Osteoblast (primary cell): ENCODE data around the gene AOX1. TPM values are rescaled to one million over a fixed set of nuclear protein-coding genes. Genes with fewer than 3 reads are reported as not detected.

Experiments
- DNase-seq: peaks from one replicate; pipeline ENCODE4 v3.0.0; 2011; ENCODE audit warnings: low spot score, mixed read lengths; ENCODE audit not compliant: insufficient read length; ENCODE audit errors: missing footprints
- H2AFZ ChIP-seq: 2 replicates; pipeline ENCODE4 v1.6.0; 2011; ENCODE audit warnings: mild to moderate bottlenecking, low read length
- H3K27ac ChIP-seq: 2 replicates; pipeline ENCODE4 v1.5.1; 2011; ENCODE audit warnings: mild to moderate bottlenecking, low read depth, low read length, moderate library complexity
- H3K27me3 ChIP-seq: 2 replicates; pipeline ENCODE4 v1.6.0; 2012; ENCODE audit warnings: mild to moderate bottlenecking, control low read depth, inconsistent platforms, low read length, moderate library complexity; ENCODE audit not compliant: insufficient read depth
- H3K36me3 ChIP-seq: 2 replicates; pipeline ENCODE4 v1.5.1; 2011; ENCODE audit warnings: mild to moderate bottlenecking, low read length, control low read depth, moderate library complexity; ENCODE audit not compliant: insufficient read depth
- H3K4me1 ChIP-seq: 2 replicates; pipeline ENCODE4 v1.5.1; 2011; ENCODE audit warnings: mild to moderate bottlenecking, low read length, control low read depth, moderate library complexity; ENCODE audit not compliant: insufficient read depth
- H3K4me2 ChIP-seq: 2 replicates; pipeline ENCODE4 v1.6.0; 2011; ENCODE audit warnings: mild to moderate bottlenecking, low read length; ENCODE audit not compliant: insufficient read depth
- H3K4me3 ChIP-seq: fragments of 200-600 bp; sonication (generic); 3 replicates; pipeline ENCODE4 v1.5.1; 2012; ENCODE audit warnings: mild to moderate bottlenecking, low read length, inconsistent platforms; ENCODE audit not compliant: insufficient read depth
- H3K79me2 ChIP-seq: 2 replicates; pipeline ENCODE4 v1.6.0; 2012; ENCODE audit warnings: mild to moderate bottlenecking, low read length, control low read depth, inconsistent platforms; ENCODE audit not compliant: insufficient read depth
- H3K9me3 ChIP-seq: 2 replicates; pipeline ENCODE4 v1.5.1; 2011; ENCODE audit warnings: low read depth, low read length, control low read depth
- H4K20me1 ChIP-seq: 2 replicates; pipeline ENCODE4 v1.6.0; 2012; ENCODE audit warnings: mild to moderate bottlenecking, low read length, control low read depth; ENCODE audit not compliant: insufficient read depth
- CTCF ChIP-seq: IDR thresholded peaks from 2 replicates; pipeline ENCODE4 v1.5.1; 2011; ENCODE audit warnings: mild to moderate bottlenecking, low read depth, low read length, moderate library complexity; ENCODE audit errors: extremely low read depth
- total RNA-seq: library from RNA; depleted of rRNA; stranded (reverse); fragments of >200 nt; gene quantifications from 2 replicates; pipeline ENCODE4 v1.2.3, GENCODE V29; 2012

The AOX1 gene
- total RNA-seq, 1 donor = 76.4 TPM

DNA sequence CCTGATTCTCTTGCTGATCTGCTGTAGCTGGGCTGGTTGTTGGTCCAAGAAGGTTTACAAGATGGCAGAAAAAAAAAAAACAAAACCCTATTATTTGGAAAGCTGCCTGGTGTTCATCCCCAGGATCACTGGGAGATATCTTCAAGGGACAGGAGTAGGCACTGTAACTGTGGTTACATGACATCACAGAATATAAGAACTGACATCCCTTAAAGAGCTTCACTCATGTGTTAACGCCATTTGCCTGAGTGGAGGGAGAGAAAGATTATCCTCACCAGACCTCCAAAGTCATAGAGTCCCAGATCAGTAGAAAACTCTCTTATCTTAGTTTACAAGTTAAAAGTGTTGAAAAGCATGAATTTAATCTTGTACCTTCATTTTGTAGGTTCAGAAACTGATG lies 130.6 kb downstream of the AOX1 start:
- H2AFZ ChIP-seq = no peak overlapping the region
- H3K27me3 ChIP-seq = peaks cover 5% of the 10 kb centered on the region

More for the DNA sequence above, 130.6 kb downstream of the AOX1 start:
- Histone ChIP-seq H3K4me2 (no peak overlapping the region), H3K36me3 (no peaks in the 10 kb centered on the region), H3K79me2 (no peaks in the 10 kb centered on the region), H3K4me3 (no peak overlapping the region), H3K4me1 (no peaks in the 10 kb centered on the region), H4K20me1 (no peaks in the 10 kb centered on the region), H3K9me3 (no peaks in the 10 kb centered on the region), H3K27ac (no peak overlapping the region)
- no peak for DNase-seq
- TF ChIP-seq CTCF = no peak

Other genes starting within 250 kb of the AOX1 start
- 32.7 and 33.7 TPM in 2 replicates for gene KCTD18, start 75.9 kb upstream of the AOX1 start, total RNA-seq
- gene SGO2, start 59.8 kb upstream of the AOX1 start, total RNA-seq = 3.2 and 4.0 TPM in 2 replicates
- 590 and 597 TPM in 2 replicates for gene BZW1, start 225.9 kb downstream of the AOX1 start, total RNA-seq